ENCODE data around the gene CAT. TPM values are rescaled to one million over a fixed set of nuclear protein-coding genes. Genes with fewer than 3 reads are reported as not detected.

CAT gene
- total RNA-seq, result 10 to 100 TPM; 29.6 to 31.4 TPM

DNA sequence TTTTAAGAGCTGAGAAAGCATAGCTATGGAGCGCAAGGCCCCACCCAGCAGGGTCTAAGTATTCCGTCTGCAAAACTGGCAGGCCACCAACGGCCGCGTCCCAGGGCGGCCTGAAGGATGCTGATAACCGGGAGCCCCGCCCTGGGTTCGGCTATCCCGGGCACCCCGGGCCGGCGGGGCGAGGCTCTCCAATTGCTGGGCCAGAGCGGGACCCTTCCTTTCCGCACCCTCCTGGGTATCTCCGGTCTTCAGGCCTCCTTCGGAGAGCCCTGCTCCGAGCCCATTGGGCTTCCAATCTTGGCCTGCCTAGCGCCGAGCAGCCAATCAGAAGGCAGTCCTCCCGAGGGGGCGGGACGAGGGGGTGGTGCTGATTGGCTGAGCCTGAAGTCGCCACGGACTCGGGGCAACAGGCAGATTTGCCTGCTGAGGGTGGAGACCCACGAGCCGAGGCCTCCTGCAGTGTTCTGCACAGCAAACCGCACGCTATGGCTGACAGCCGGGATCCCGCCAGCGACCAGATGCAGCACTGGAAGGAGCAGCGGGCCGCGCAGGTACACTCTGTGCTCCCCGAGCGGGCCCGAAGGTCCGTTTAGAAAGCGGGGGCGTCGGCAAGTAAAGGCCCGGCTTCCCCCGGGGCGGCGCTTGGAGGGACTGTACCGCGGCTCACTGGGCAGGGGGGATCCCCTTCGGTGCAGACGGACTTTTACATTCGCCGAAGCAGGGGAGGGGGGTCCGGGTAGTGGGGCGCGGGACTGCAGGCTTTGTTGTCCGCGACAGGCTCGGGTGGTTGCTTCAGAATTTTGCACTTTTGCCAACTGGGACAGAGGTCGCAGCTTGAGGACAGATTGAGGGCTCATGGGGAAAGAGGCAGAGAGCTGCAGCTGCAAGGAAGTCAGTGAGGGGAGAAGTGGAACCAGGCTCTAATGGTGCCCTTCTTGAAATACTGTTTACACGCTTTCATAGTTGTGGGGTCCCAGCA is at the start of gene CAT:
Gene CAT (plus strand): TSS at position 406 of the 979 bp plus-strand sequence. CDS start 80 bp downstream, at position 486.
- Mint-ChIP-seq H3K4me3 (peak within 1 kb of the TSS; percentile 90), H3K9me3 (no peaks in the 10 kb centered on the region), H3K4me1 (ENCODE audit: low read depth) (peaks cover 19% of the 10 kb centered on the region), H3K27ac (peak within 1 kb of the TSS; percentile 92), H3K36me3 (no peaks in the 10 kb centered on the region), H3K27me3 (no peaks in the 10 kb centered on the region)
- DNase-seq, result peak; percentile 99
- ChIA-PET CTCF (interaction anchor here (0.8 to 2.3 kb wide), 6 partner anchors 29 to 705 kb away, joined by 3 to 12 read pairs (median 4); no protein-coding TSS in a partner anchor), POLR2A (interaction anchor here (0.7 to 3.2 kb wide), 3 partner anchors 10 to 334 kb away, joined by 3 to 10 read pairs (median 5); partner anchors contain the start of gene NAT10)
- intact Hi-C loops (cut with micrococcal nuclease), result loop anchor here (1.0 to 2.0 kb wide), 5 partner anchors 29 to 386 kb away; partner anchors contain the start of gene NAT10

DNA sequence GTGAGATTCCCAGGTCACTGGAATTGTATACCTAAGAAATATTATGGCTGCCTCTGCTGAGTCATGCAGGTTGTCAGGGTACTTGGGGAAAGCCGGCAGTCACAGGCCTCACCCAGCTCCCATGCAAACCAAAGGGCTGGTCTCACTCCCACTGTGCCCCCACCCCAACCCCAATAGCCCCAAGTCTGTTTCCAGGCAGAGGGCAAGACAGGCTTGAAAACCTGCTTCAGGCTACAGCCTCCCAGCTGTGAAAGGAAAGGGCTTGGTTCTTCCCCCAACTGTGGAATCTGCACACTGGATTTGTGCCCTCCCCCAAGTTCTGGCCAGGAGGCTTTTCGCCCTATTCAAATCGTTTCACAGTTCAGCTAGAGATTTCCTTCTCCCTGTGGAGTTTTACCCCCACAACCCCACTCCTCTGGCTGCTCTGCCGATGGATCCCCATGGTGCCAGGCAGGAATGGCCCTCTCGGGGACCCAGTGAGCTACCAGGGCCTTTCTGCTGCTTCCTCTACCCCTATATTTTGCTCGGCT is 43.9 kb upstream of the CAT start:
- ChIA-PET CTCF (no interaction called here), POLR2A (interaction anchor here (0.6 kb wide), 1 partner anchor 1694 kb away, joined by 5 read pairs; no protein-coding TSS in a partner anchor)
- Mint-ChIP-seq H3K4me1 (ENCODE audit: low read depth) (no peaks in the 10 kb centered on the region), H3K4me3 (no peak overlapping the region), H3K27ac (no peak overlapping the region), H3K9me3 (peaks cover 21% of the 10 kb centered on the region), H3K27me3 (peaks cover 45% of the 10 kb centered on the region), H3K36me3 (peaks cover 14% of the 10 kb centered on the region)
- intact Hi-C loops (cut with micrococcal nuclease), result no loop called here
- no peak for DNase-seq

DNA sequence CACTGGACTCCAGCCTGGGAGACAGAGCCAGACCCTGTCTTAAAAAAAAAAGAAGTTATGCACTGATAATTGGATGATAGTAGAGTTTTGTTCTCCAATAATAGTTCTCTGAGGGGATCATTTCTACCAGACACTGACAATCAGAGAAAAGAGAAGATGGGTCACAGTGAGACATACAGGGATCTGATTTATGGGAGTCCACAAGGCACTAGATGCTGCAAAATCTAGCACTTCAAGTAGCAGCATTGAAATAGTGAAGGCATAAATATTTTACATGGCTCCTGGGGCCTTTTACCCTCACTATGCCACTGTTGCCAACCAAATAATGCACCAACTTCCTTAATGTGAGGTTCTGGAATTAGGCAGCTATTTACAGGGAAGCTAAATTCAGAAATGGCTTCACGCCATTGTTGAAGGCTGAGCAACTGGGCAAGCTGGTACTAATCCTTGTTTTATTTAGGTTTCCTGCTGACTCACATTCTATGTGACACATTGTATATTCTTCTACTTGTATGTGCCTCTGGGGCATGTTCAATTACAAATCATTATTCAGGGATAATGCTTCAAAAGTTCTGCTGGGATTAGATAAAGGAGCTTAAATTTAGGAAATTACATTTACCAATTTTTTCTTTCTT is 42.7 kb upstream of the CAT start:
- no peak overlapping the region for H3K27ac Mint-ChIP-seq
- H3K9me3 Mint-ChIP-seq, result peaks cover 21% of the 10 kb centered on the region
- peaks cover 14% of the 10 kb centered on the region for H3K36me3 Mint-ChIP-seq
- H3K4me3 Mint-ChIP-seq, result no peak overlapping the region
- intact Hi-C loops (cut with micrococcal nuclease), result no loop called here
- no peak for DNase-seq
- peaks cover 43% of the 10 kb centered on the region for H3K27me3 Mint-ChIP-seq
- POLR2A ChIA-PET, result no interaction called here
- no peaks in the 10 kb centered on the region for H3K4me1 Mint-ChIP-seq (ENCODE audit: low read depth)
- CTCF ChIA-PET, result interaction anchor here (1.2 kb wide), 1 partner anchor 222 kb away, joined by 4 read pairs; no protein-coding TSS in a partner anchor

DNA sequence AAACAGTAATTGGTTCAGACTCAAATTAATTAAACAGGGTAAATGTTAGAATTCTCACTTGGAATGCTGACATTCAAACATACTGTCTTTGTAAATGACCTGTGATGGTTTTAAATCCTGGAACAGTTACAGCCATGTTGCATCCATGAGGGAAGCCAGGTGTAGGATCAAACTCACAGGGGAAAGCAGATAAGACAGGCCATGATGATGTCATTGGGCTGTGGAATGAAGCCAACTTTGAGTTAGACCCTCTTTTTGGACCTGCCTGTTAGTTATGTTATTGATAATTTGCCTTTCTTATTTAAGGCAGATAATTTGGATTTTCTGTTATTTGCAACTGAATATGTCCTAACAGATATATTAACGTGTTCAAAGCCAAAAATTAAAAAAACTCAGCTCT is 41.6 kb upstream of the CAT start:
- no peak overlapping the region for H3K27ac Mint-ChIP-seq
- H3K27me3 Mint-ChIP-seq, result peaks cover 35% of the 10 kb centered on the region
- H3K9me3 Mint-ChIP-seq, result peaks cover 21% of the 10 kb centered on the region
- ChIA-PET CTCF (interaction anchor here (1.2 kb wide), 1 partner anchor 223 kb away, joined by 4 read pairs; no protein-coding TSS in a partner anchor), POLR2A (no interaction called here)
- H3K4me1 Mint-ChIP-seq (ENCODE audit: low read depth), result no peaks in the 10 kb centered on the region
- no peak overlapping the region for H3K4me3 Mint-ChIP-seq
- no peak for DNase-seq
- intact Hi-C loops (cut with micrococcal nuclease), result no loop called here
- peaks cover 14% of the 10 kb centered on the region for H3K36me3 Mint-ChIP-seq

DNA sequence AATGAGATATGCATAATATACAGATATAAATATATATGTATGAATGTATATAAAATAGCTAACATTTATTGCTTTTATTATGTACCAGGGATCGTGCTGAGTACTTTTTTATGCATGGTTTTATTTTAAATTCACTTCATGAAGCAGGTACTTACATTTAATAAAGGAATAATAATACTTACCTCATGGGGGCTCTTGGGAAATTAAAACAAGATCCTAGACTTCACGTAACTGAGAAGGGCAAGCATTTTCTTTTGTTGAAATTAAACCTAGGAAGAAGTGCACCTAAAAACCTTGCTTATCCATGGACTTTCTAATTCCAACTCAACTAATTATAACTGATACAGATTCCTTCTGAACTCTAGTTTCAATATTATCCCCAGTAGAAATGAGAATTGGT is 40.9 kb upstream of the CAT start:
- no peak overlapping the region for H3K27ac Mint-ChIP-seq
- peaks cover 14% of the 10 kb centered on the region for H3K36me3 Mint-ChIP-seq
- ChIA-PET CTCF (no interaction called here), POLR2A (no interaction called here)
- H3K4me3 Mint-ChIP-seq, result no peak overlapping the region
- H3K4me1 Mint-ChIP-seq (ENCODE audit: low read depth), result no peaks in the 10 kb centered on the region
- no peak for DNase-seq
- intact Hi-C loops (cut with micrococcal nuclease), result no loop called here
- H3K9me3 Mint-ChIP-seq, result peaks cover 17% of the 10 kb centered on the region
- peaks cover 31% of the 10 kb centered on the region for H3K27me3 Mint-ChIP-seq

DNA sequence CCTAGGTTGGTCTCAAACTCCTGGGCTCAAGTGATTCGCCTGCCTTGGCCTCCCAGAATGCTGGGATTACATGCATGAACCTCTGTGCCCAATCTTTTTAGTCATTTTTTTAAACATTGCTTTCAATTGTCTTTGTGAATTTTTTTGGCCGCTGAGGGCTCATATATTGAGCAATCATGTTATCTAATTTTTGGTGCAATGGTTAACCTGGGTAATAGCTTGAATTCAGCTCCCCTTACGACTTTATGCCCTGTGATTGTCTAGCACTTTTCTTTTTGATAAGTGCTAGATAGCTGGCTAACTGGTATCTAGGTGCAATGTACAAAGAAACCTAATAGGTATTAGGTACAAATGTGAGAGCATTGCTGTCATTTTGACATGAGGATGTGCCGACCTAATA is 35.3 kb upstream of the CAT start:
- ChIA-PET CTCF (interaction anchor here (0.8 to 2.0 kb wide), 3 partner anchors 41 to 229 kb away, joined by 3 to 9 read pairs (median 4); no protein-coding TSS in a partner anchor), POLR2A (no interaction called here)
- Mint-ChIP-seq H3K27me3 (peaks cover 14% of the 10 kb centered on the region), H3K4me3 (no peak overlapping the region), H3K4me1 (ENCODE audit: low read depth) (peaks cover 18% of the 10 kb centered on the region), H3K9me3 (no peaks in the 10 kb centered on the region), H3K36me3 (no peaks in the 10 kb centered on the region), H3K27ac (no peak overlapping the region)
- no peak for DNase-seq
- intact Hi-C loops (cut with micrococcal nuclease), result loop anchor here (10.0 kb wide), 1 partner anchor 251 kb away; no protein-coding TSS in a partner anchor

DNA sequence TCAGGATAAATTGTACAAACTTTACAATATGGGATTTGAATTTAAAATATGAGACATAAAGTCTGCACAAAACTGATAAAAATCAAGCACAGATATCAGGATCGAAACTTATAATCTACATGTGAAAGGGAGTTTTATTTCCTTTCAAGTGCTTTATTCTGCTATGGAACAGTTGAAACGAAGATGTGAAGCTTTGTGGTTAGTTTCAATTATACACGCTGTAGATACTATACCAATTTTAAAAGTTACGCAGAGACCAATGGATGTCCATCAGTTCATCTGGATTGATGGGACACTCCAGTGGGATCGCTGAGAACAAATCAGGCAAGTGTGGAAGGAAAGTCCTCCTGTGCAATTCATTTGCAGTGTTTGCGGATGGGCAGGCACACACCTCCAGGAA is 34.5 kb upstream of the CAT start:
- ChIA-PET POLR2A (no interaction called here), CTCF (interaction anchor here (2.0 kb wide), 1 partner anchor 64 kb away, joined by 9 read pairs; no protein-coding TSS in a partner anchor)
- H3K9me3 Mint-ChIP-seq, result no peaks in the 10 kb centered on the region
- no peak overlapping the region for H3K4me3 Mint-ChIP-seq
- peaks cover 18% of the 10 kb centered on the region for H3K4me1 Mint-ChIP-seq (ENCODE audit: low read depth)
- no peaks in the 10 kb centered on the region for H3K36me3 Mint-ChIP-seq
- no peak for DNase-seq
- H3K27me3 Mint-ChIP-seq, result peaks cover 13% of the 10 kb centered on the region
- intact Hi-C loops (cut with micrococcal nuclease), result loop anchor here (2.0 to 10.0 kb wide), 2 partner anchors 35 to 251 kb away; partner anchors contain the start of gene CAT
- H3K27ac Mint-ChIP-seq, result no peak overlapping the region

DNA sequence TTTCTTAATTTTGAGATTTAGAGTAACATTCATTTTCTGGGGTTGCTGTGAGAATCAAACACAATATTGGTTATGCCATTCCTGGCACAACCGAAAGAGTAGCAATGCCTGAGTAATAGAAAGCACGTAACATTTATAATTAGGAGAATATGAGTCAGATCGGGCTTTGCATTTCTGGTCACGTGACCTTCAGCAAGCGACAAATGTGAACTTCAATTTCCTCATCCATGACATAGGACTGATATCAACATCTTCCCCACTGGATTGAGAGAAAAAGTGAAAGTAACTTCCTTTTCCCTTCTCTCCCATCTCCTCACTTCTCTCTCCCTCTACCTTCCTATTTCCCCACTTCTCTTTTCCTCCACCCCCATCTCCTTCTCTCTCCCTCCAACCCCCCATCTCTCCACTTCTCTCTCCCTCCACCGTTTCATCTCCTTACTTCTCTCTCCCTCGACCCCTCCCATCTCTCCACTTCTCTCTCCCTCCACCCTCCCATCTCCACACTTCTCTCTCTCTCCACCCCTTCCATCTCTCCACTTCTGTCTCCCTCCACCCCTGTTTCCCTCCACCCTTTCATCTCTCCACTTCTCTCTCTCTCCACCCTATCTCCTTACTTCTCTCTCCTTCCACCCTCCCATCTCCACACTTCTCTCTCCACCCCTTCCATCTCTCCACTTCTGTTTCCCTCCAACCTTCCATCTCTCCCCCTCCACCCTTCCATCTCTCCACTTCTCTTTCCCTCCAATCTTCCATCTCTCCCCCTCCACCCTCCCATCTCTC is 33.5 kb upstream of the CAT start:
- no peaks in the 10 kb centered on the region for H3K36me3 Mint-ChIP-seq
- ChIA-PET CTCF (no interaction called here), POLR2A (no interaction called here)
- H3K27ac Mint-ChIP-seq, result no peak overlapping the region
- peak overlapping the region; percentile 14 for H3K4me3 Mint-ChIP-seq
- H3K9me3 Mint-ChIP-seq, result no peaks in the 10 kb centered on the region
- H3K27me3 Mint-ChIP-seq, result peaks cover 14% of the 10 kb centered on the region
- DNase-seq, result peak; percentile 32
- H3K4me1 Mint-ChIP-seq (ENCODE audit: low read depth), result peaks cover 18% of the 10 kb centered on the region
- intact Hi-C loops (cut with micrococcal nuclease), result loop anchor here (1.0 to 10.0 kb wide), 3 partner anchors 34 to 250 kb away; partner anchors contain the start of gene CAT

DNA sequence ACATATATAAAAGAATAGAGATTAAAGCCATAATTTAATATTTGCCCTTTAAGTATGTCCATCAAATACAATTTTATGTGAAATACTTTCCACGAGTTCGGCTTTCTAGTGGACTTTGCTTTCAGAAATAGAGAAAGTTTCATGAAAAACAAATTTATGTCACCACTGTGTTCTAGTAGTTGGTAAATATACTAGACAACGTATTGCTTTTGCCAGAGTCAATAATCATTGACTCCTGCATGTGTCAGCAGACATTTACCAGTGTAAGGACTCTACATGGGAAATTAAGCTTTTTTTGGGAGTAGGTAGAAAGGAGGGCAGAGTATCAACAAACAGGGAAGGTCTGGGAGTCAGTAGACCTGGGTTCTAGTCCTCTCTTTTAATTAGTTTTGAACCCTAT is 32.3 kb upstream of the CAT start:
- Mint-ChIP-seq H3K4me1 (ENCODE audit: low read depth) (peaks cover 18% of the 10 kb centered on the region), H3K27me3 (peaks cover 14% of the 10 kb centered on the region), H3K4me3 (no peak overlapping the region), H3K9me3 (no peaks in the 10 kb centered on the region), H3K27ac (no peak overlapping the region), H3K36me3 (no peaks in the 10 kb centered on the region)
- DNase-seq, result no peak
- POLR2A ChIA-PET, result no interaction called here
- intact Hi-C loops (cut with micrococcal nuclease), result loop anchor here (10.0 kb wide), 1 partner anchor 248 kb away; no protein-coding TSS in a partner anchor
- CTCF ChIA-PET, result interaction anchor here (0.8 kb wide), 1 partner anchor 107 kb away, joined by 3 read pairs; the partner anchor contains the start of gene ELF5

DNA sequence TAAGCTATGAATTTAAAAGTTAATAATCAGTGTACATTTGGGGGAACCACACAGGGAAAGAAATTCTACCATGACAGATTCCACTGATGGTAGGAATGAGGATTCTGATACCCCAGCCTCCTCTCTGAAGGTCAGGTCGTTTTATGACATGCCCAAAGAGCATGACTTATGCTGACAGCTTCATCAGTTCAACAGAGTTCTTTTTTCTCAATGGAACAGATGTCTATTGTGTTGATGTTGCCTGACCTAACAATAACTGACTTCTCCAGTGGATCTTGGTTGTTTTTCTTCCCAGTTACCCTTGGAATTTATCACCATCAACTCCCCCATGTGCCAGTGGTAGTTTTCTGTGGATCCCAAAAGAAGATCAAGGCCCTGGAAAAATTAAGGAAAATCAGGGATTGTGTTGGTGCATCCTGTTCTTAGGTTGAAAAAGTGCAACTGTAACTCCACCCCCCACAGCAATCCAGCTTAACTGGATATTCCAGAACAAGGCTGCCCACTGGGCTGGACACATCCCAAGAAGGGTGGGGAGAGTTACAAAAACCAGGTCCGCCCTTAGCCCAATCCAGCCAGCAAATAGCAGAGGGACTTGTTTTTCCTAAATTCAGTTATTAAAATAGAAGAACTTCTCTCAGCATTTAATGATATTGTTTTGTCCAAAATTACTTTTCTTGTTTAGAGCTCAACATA is 31.5 kb upstream of the CAT start:
- H3K27me3 Mint-ChIP-seq, result peaks cover 14% of the 10 kb centered on the region
- peaks cover 18% of the 10 kb centered on the region for H3K4me1 Mint-ChIP-seq (ENCODE audit: low read depth)
- no peaks in the 10 kb centered on the region for H3K9me3 Mint-ChIP-seq
- no peak for DNase-seq
- no peaks in the 10 kb centered on the region for H3K36me3 Mint-ChIP-seq
- H3K27ac Mint-ChIP-seq, result no peak overlapping the region
- H3K4me3 Mint-ChIP-seq, result no peak overlapping the region
- CTCF ChIA-PET, result no interaction called here
- POLR2A ChIA-PET, result no interaction called here
- intact Hi-C loops (cut with micrococcal nuclease), result loop anchor here (10.0 kb wide), 1 partner anchor 248 kb away; no protein-coding TSS in a partner anchor
